H1 (cell line): ENCODE results near the gene FGD6. TPM values are rescaled to one million over a fixed set of nuclear protein-coding genes. Genes with fewer than 3 reads are reported as not detected.

Experiments used
- KDM4A ChIP-seq: IDR thresholded peaks from one replicate; pipeline ENCODE4 v1.7.1; 2012; ENCODE audit warnings: low read depth, mild to moderate bottlenecking, moderate library complexity, low read length, inconsistent platforms; ENCODE audit not compliant: severe bottlenecking
- polyA plus RNA-seq, 7 experiments: library from polyadenylated mRNA; depleted of rRNA in 3 of 7; stranded (reverse) in 5 of 7; unstranded in 2 of 7; fragments of >200 nt in 5 of 7; fragments of 200-250 nt in 2 of 7; gene quantifications; 1 replicate in 5 of 7; 2 replicates in 1 of 7; 4 replicates in 1 of 7; pipeline versions ENCODE4 v1.2.1 to v1.2.3, GENCODE V29; 2011 to 2013; ENCODE audit warnings: missing spikeins in 2 of 7, mixed read lengths in 2 of 7
- total RNA-seq: library from RNA; stranded (reverse); fragmentation: NEBNext Ultra II Directional; extraction: Animal tissue kit (Norgen Biotek cat#: 25700); gene quantifications from 2 replicates; pipeline ENCODE4 v1.2.1, GENCODE V29; 2021

The FGD6 gene
- total and polyA plus RNA-seq, 2 of the 8 experiments (the other 6 are each of a cell fraction or from before 2014, with no cell fraction given), result 12.2 to 24.3 TPM

DNA sequence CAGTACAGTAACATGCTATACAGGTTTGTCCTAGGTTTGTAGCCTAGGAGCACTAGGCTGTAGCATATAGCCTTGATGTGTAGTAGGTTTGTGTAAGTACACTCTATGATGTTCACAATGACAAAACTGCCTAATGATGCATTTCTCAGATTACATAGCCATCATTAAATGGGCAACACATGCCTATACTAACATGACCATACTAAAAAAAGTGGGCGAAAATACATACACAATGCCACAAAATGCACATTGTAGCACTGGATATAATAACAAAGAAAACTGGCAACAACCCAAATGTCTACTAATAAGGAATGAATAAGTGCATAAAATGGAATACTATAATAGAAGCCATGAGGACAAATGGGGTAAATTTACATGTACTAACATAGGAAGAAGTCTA is 182.5 kb downstream of the FGD6 start (continued):
- TF ChIP-seq KDM4A, result no peak

Other genes starting within 250 kb of the FGD6 start
- 98.1 and 99.4 TPM in 2 replicates for gene NDUFA12, start 213.8 kb downstream of the FGD6 start, total RNA-seq
- 113 and 157 TPM in 2 replicates for gene NDUFA12, start 213.8 kb downstream of the FGD6 start, polyA plus RNA-seq (2011; rRNA removed)
- 39.0 and 48.3 TPM in 2 replicates for gene NR2C1, start 143.8 kb downstream of the FGD6 start, total RNA-seq
- 13.7 and 22.8 TPM in 2 replicates for gene NR2C1, start 143.8 kb downstream of the FGD6 start, polyA plus RNA-seq (2011; rRNA removed)
- gene VEZT, start 340 bp upstream of the FGD6 start, total RNA-seq, result 51.1 and 56.1 TPM in 2 replicates
- gene VEZT, start 340 bp upstream of the FGD6 start, polyA plus RNA-seq (2011; rRNA removed), result 24.3 and 44.0 TPM in 2 replicates